LNCAP (cell line): ENCODE results near the gene TDRD3.

Source experiments
- TF ChIP-seq, protein P1 (sequence below): fragments of 450-650 bp; IDR thresholded peaks from 2 replicates; pipeline ENCODE4 v1.5.1; 2017; ENCODE audit warnings: mild to moderate bottlenecking

TDRD3 gene

DNA sequence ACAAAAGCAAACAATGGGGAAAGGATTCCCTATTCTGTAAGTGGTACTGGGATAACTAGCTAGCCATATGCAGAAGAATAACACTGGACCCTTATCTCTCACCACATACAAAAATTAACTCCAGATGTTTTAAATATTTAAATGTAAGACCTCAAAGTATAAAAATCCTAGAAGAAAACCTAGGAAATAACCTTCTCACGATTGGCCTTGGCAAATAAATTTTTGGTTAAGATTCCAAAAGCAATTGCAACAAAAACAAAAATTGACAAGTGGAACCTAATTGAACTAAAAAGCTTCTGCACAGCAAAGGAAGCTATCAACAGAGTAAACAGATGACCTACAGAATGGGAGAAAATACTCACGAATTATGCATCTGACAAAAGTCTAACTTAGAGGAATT is 10.8 kb upstream of the TDRD3 start:
- TF ChIP-seq, protein P1, sequence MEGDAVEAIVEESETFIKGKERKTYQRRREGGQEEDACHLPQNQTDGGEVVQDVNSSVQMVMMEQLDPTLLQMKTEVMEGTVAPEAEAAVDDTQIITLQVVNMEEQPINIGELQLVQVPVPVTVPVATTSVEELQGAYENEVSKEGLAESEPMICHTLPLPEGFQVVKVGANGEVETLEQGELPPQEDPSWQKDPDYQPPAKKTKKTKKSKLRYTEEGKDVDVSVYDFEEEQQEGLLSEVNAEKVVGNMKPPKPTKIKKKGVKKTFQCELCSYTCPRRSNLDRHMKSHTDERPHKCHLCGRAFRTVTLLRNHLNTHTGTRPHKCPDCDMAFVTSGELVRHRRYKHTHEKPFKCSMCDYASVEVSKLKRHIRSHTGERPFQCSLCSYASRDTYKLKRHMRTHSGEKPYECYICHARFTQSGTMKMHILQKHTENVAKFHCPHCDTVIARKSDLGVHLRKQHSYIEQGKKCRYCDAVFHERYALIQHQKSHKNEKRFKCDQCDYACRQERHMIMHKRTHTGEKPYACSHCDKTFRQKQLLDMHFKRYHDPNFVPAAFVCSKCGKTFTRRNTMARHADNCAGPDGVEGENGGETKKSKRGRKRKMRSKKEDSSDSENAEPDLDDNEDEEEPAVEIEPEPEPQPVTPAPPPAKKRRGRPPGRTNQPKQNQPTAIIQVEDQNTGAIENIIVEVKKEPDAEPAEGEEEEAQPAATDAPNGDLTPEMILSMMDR = no peak

DNA sequence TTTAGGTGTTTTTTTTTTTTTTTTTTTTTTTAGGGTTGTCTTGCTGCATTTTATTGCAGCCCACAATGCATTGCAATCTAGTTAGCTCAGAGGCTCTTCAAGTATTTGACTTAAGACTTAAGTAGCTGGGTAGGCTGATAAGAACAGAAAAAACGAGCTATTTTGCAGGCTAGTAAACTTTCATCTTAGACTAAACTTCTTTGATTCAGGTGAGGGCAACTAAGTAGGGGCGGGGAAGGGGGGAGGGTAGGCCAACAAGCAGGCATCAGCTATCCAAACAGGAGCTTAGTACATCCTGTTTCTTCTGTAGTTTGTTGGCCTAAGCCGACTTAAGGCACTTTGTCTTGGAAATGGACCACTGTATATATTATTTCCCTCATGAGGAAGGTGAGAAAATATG is 4.9 kb upstream of the TDRD3 start:
- TF ChIP-seq, protein P1 = no peak

DNA sequence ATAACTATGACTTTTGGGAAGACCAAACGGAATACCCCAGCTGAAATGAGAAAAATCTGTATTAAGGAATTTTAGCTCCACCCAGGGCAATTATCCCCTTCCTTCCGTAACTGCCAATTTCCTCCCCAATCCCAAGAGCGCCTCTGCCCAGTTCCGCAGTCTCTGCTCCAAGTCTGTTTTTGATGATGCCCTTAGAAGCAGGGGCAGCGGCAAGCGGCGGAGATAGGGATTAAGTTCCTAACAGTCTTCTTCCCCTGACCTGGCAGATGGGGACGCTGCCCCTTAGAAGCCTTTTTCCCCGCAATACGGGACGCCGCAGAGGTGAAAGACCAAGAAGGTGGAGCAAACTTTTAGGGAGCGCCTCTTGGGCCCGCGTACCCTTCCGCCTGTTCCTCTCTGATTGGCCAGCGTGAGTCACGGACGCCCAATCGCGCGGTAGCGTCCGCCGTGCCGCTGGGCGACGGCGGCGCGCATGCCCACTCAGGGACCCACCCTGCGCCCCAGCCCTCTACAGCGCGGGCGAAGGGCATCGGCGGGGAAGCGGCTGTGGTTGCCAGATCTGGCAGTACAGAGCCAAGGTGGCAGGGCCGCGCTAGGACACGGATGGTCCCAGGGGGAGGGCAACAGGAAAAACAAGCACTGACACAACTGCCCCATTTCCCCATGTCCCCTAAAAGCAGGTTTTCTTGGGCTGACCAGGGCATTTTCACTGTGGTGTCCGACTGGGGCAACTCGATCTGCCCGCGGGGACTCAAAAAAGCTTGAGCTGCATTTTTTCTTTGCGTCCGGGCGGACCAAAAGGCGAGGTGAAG is 843 bp upstream of the TDRD3 start:
- TF ChIP-seq, protein P1 = no peak

DNA sequence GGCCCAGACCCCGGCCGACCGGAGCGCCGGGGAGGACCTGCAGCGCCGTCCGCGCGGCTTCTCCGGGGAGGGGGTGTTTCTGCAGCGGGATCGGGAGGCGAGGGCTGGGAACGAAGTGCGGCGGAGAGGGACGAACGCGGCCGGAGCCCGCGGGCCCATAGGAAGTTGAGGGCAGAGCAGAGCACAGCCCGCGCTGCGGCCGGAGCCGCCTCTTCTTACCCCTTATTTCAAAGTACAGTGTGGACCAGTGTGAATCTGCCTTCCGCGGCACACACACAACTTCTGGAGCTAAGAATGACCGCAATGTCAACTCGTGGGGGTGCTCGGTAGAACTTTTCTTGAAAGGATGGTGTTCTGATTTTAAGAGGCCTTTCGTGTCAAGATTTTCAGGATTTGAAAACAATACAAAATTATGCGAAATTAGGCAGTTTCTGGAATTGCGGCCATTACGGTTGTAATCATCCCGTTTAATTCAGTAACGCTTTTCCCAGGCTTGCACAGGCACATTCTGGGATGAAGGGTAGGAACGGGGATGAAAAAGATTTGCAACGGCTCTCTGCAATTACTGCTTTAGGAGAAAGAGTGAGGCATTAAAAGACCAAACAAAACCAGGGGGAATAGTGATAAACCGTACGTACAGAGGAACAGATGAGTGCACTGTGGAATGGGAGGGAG is 821 bp downstream of the TDRD3 start:
- TF ChIP-seq, protein P1 = no peak

DNA sequence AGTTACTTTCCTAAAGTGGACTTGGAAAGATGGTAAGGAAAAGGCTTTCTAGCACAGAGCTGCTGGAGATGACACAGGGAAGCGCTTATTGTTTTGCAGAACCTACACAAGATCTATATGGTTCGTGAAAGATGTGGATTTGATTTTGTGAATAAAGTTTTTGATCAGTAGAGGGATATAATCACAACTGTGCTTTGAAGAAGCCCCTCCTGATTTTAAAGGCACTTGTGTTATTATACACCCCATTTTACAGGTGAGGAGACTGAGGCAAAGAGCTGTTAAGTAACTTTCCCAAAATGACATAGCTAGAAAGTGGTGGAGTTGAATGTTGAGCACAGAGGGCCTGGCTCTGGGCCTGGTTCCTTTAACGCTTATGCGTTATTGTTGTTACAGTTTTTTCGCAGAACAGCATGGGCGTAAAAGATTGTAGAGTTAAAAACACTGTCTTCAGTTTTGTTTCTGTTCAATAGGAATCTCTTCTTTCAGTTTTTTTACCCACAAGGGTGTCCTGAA is 1.4 kb downstream of the TDRD3 start:
- TF ChIP-seq, protein P1 = no peak

DNA sequence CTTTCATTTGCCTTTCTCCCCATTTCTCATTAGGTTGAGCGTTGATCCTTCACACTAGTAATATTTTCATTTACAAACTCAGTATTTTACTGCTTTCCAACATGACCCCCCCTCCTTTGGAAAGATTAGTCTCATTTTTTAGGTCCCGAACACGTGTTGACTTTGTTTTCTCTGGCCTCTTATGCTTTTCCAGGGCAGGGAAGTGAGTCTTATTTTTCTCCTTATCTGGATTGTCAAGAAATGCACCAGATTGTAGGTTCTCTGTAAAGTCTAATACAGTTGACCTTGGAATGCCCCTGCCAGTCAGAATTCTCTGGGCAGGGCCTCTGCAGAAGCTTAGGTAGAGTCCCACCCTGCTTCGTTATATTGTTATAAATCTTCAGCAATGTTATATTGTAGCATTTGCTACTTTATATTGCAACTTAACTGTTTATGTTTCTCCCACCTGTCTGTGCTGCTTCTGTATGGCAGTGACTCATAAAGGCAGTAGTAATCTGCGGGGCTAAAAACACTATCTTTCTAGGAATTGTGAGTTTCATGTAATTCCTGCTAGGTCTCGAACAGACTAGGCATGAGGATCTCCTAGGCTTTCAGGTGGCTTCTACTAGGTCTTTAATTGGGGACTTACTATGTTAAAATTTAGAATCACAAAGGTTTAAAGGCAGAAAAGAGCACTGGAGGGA is 2.0 kb downstream of the TDRD3 start:
- TF ChIP-seq, protein P1 = no peak

DNA sequence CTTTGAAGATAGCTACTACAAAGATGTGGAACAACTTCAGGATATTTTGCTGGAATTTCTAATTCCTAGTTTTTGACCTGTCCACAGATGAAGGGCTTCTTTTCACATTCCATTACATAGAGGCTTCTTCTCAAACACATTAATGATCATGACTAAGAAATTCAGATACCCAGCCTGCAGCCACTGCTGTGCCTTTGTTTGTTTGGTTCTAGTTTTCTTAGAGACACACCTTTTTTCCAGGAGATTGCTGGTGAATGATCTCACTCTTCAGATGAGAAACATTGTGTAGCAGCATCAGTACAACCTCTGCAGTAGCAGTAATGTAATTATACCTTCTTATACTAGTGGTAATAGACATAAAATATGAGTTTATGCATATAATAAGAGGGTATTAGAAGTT is 5.0 kb downstream of the TDRD3 start:
- TF ChIP-seq, protein P1 = no peak
